CD4-positive, alpha-beta T cell treated with Interleukin-21 for 1 hour (primary cell): ENCODE results near the gene SETDB2.
A peak's percentile ranks its signal among the peaks of the same experiment; 100 is the strongest.

ENCODE experiments used
- DNase-seq: peaks from one replicate; pipeline ENCODE4 v3.0.0-alpha.2; 2020

The SETDB2 gene

GRCh38 chr13:49481788-49482187 lies 37.7 kb downstream of the SETDB2 start:
- no peak for DNase-seq

GRCh38 chr13:49488563-49488962 lies 44.5 kb downstream of the SETDB2 start:
- no peak for DNase-seq

- DNase-seq: no peak
Observed at GRCh38 chr13:49494645-49495044, 50.6 kb downstream of the SETDB2 start.

- DNase-seq: peak; percentile 90
Observed at GRCh38 chr13:49495783-49496762, 52.0 kb downstream of the SETDB2 start, which contains the start of gene PHF11. Gene PHF11, plus strand, starts transcription at chr13:49495953. Its CDS starts 49 bp downstream, at chr13:49496002.

- DNase-seq: peak; percentile 85
Observed at GRCh38 chr13:49496837-49497236, 52.8 kb downstream of the SETDB2 start.

- DNase-seq: no peak
Observed at GRCh38 chr13:49497272-49497671, 53.2 kb downstream of the SETDB2 start.

- DNase-seq: peak; percentile 75
Observed at GRCh38 chr13:49498206-49498605, 54.1 kb downstream of the SETDB2 start.

GRCh38 chr13:49499889-49500660 lies 56.0 kb downstream of the SETDB2 start:
- DNase-seq: peak; percentile 44

GRCh38 chr13:49502954-49503353 lies 58.9 kb downstream of the SETDB2 start:
- DNase-seq: no peak

- no peak for DNase-seq
Observed at GRCh38 chr13:49503951-49504350, 59.9 kb downstream of the SETDB2 start.

GRCh38 chr13:49512578-49512977 lies 68.5 kb downstream of the SETDB2 start:
- DNase-seq: no peak

- no peak for DNase-seq
Observed at GRCh38 chr13:49516467-49516866, 72.4 kb downstream of the SETDB2 start.

GRCh38 chr13:49517461-49517860 lies 73.4 kb downstream of the SETDB2 start:
- DNase-seq: no peak

GRCh38 chr13:49521224-49521623 lies 77.2 kb downstream of the SETDB2 start:
- DNase-seq: no peak

- DNase-seq: no peak
Observed at GRCh38 chr13:49524740-49525501, 80.8 kb downstream of the SETDB2 start.

GRCh38 chr13:49527123-49527522 lies 83.0 kb downstream of the SETDB2 start:
- no peak for DNase-seq

- DNase-seq: no peak
Observed at GRCh38 chr13:49528161-49528560, 84.1 kb downstream of the SETDB2 start.

GRCh38 chr13:49530457-49530856 lies 86.4 kb downstream of the SETDB2 start:
- DNase-seq: peak; percentile 12

- no peak for DNase-seq
Observed at GRCh38 chr13:49532593-49532992, 88.5 kb downstream of the SETDB2 start.

GRCh38 chr13:49533011-49533410 lies 88.9 kb downstream of the SETDB2 start:
- no peak for DNase-seq

- DNase-seq: no peak
Observed at GRCh38 chr13:49533591-49534269, 89.7 kb downstream of the SETDB2 start.

GRCh38 chr13:49536144-49536873 lies 92.2 kb downstream of the SETDB2 start:
- no peak for DNase-seq
